ENCODE results near the gene TOP3B.
A peak's percentile ranks its signal among the peaks of the same experiment; 100 is the strongest.

Gene TOP3B

GRCh38 chr22:21977814-21978213 is 4.8 kb downstream of the TOP3B start:
- no peak for DNase-seq

DNA sequence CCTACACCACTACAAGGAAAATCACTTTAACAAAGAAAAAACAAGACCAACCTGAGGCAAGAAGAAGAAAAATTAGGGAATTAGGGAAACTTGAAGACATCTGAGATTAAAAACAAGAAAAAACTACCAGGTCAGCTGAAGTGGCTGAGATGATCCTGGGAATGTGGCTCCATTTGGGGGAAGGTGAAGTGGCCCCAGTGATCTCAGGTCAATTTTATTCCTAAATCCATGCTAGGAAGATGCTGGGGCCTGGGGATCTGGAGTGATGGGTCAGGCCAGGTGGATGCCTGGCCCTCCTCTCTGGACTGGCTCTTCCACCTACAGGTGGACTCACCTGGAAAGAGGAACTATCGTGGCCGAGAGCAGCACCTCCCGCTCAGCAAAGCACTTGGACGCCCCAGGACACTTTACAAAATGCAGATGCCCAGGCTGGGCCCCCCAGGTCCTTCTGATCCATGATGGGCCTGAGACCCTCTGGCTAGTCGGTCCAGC is 6.7 kb downstream of the TOP3B start:
- DNase-seq, result no peak

GRCh38 chr22:21975273-21975672 is 7.3 kb downstream of the TOP3B start:
- DNase-seq, result no peak

DNA sequence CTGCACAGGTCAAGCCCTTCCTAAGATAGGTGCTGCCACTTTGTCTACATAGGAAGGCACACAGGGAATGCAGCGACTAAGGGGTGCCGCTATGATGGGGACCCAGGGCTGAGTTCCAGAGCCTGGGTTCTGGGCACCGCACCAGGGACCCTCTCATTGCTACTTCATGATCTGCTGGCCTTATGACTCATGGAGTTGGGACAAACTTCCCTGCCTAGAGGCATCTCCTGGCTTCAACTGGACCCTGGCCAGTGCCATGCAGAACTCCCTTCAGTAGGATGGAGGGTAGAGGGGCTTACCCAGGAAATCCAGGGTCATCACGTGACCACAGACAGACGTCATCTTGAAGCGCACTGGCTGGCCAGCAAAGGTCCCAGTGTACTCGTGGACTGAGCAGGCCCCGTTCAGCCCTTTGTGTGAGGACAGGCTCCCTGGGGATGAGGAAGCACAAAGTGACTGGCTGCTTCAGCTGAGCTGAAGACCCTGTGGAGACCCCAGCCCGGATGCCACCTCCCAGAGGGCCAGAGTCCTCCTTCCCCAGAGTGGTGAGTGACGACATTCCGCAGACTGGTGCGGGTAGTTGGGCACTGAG is 8.4 kb downstream of the TOP3B start:
- no peak for DNase-seq

DNA sequence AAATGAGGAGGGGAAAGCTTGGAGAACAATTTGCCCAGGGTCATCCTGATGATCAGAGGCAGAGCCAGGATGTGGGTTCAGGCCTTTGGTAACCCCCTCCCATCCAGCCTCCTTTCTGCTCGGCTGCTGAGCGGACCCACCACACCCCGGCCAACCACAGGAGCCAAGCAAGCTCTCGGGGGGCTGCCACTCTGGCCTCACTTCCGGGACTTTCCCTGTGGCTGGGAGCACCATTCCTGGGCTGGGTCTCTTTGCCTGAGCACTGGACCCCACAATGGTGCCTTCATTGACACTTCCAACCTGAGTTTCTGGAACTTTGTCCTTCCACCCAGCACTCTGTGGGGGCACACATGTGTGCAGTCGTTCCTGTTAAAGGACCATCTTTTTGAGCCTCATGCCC is 9.8 kb downstream of the TOP3B start:
- DNase-seq, result no peak

GRCh38 chr22:21972293-21972779 is 10.3 kb downstream of the TOP3B start:
- peak; percentile 41 for DNase-seq

GRCh38 chr22:21971858-21972275 is 10.7 kb downstream of the TOP3B start:
- DNase-seq, result no peak

GRCh38 chr22:21970800-21971617 is 11.6 kb downstream of the TOP3B start:
- no peak for DNase-seq

GRCh38 chr22:21970037-21970799 is 12.4 kb downstream of the TOP3B start:
- DNase-seq, result no peak

DNA sequence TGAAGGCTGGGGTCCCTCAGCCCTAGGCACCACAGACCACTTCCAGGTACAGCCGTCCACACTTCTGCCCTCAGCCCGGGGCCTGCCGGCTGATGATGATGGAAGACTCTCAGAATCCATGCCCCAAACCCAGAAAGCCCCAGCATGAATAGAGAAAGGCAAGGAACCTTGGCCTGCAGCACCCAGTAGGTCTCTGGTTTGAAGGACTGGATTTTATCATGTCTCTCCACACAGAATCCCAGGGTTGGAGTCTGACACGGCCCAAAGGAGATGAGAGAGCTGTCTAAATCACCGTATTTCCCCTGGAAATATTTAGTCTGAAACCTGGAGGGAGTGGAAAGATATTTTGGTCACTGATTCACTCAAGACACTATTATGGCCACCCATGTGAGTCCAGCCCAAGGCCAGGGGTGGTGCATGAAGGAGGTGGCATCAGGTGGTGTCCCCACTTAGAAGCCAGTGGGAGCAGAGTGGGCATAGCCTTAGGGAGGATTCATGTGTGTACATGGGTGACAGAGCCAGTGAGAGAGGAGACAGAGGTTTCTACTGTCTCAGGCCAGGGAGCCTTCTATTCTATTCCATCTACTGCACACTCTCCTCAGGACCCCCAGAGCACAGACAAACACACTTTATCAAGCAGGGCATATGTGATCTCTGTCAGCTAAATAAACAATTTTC is 14.0 kb downstream of the TOP3B start:
- no peak for DNase-seq

DNA sequence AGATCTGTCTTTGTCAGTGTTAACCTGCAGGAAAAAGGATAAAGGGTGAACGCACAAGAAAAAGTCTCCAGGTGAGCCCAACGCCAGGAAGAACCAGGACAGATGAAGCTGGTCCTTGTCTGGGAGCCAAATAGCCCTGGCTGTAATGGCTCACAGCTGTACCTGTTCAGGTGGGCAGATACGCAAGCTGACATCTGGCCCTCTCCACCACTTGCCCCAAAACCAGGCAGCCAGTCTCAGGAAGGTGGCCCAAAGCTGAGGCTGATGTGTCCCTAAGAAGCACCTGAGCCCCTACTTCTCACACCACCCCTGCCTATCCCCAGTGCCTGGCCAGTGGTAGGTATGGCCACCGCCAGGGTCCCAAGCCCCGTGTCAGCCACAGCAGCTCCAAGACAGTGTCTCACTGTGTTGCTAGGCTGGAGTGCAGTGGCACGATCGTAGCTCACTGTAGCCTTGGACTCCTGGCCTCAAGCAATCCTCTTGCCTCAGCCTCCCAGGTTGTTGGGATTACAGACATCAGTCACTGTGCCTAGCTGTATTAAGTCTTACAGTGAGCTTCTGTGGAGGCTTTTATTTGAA is 14.8 kb downstream of the TOP3B start:
- DNase-seq, result no peak

GRCh38 chr22:21966643-21967516 is 15.7 kb downstream of the TOP3B start:
- DNase-seq, result no peak

- DNase-seq, result no peak
Measured at GRCh38 chr22:21965762-21966288, 16.8 kb downstream of the TOP3B start.

DNA sequence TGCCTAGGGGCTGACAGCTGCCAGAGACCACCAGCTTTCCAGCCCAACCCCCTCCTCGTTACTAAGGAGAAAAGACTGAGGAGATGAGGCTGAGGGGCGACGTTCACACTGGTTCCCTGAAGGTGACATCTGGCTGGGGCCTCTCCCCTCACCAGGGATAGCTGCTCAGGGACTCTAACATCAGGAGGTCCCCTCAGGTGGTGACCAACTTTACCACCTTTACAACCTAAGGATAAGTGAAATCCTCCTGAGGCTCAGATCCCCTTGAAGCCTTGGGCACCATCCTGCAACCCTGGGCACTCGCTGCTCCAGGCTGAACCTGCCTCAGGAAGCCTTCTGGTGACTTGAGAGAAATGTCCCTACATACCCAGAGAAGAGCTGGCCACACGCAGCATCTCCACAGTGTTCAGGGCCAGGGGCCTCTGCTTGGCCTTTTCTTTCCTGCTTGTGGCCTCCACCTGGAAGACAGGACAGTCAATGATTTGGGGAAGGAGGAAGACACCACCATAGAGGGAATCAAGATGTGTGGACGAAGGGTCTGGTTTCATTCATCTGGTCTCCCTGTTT is 17.6 kb downstream of the TOP3B start:
- no peak for DNase-seq

DNA sequence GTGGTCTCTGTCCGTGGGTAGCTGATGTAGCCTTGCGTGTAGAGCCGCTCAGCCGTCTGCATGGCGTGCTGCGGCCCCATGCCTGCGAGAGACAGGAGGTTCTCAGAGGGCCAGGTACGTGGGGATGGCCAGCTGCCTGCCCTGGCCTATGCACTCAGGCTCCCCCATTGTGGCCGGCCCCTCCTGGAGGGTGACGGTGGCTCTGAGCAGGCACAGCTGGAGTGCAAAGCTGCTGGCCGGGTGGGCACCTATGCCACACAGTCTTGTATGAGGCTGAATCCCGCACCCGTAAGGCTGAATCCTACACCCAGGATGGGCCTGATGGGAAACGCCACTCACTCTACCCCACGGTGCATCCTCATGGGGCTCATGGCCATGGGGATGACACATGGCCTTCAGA is 18.4 kb downstream of the TOP3B start:
- no peak for DNase-seq

DNA sequence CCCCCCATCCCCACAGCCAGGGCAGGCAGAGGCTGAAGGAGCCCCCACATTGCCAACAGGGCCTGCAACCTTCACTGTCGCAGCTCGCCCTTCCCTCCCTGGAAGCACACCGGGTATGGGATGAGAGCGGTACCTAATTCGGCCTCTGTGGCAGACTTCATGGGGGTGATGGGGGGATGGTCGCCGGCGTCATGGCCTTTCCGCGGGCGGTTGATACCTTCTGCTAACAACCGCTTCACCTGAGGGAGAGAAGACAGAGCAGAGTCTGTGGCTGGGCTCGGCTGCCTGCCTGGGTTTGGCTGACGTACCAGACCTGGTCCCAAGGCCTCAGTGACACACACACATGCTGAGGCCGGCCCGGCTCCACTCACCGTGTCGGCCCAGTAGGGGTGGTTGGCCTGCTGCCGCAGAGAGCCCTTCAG is 18.8 kb downstream of the TOP3B start:
- no peak for DNase-seq

DNA sequence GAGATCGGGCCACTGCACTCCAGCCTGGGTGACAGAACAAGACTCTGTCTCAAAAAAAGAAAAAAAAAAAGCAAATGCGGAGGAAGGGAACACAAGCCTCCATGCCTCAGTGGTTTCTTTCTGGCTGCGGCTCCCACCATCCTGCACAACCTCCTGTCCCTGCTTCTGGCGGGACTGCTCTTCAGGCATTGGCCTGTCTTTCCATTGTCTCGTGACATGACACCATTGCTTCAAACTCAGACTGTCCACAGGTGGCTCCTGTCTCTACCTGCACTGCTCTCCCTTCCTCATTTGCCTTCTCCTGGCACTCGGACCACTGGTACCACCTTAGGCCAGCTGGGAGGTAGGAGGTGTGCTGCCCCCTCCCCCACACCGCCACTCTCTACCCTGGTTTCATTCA is 19.3 kb downstream of the TOP3B start:
- no peak for DNase-seq

DNA sequence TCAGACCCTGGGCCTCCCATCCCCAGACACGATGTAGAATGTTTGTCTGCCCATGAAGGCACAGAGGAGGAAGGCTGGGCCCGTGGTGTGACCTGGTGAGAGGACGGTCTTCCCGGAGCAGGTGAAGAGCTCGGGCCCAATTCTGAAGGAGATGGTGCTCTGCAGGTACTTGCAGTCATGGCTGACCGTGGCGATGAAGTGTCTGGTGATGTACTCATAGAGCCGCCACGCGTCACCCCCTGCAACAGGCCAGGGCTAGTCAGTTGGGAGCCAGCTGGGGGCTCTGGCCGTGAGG is 20.0 kb downstream of the TOP3B start:
- DNase-seq, result no peak

GRCh38 chr22:21961886-21962654 is 20.5 kb downstream of the TOP3B start:
- no peak for DNase-seq

Data from T-helper 9 cell (primary cell).